GM12874 (cell line): ENCODE measurements around the gene RRP8.

Experiments
- CTCF ChIP-seq: IDR thresholded peaks from 2 replicates; pipeline ENCODE4 v1.5.1; 2011; ENCODE audit warnings: low read depth, mild to moderate bottlenecking, control low read depth, low read length, moderate library complexity; ENCODE audit not compliant: insufficient read depth

The RRP8 gene

GRCh38 chr11:6625832-6626420 is 22.5 kb upstream of the RRP8 start:
- TF ChIP-seq CTCF: no peak

GRCh38 chr11:6625156-6625831 is 21.9 kb upstream of the RRP8 start:
- TF ChIP-seq CTCF: no peak

- no peak for TF ChIP-seq CTCF
These were observed 20.3 kb upstream of the RRP8 start for GRCh38 chr11:6623391-6624363.

- TF ChIP-seq CTCF: no peak
These were observed 19.1 kb upstream of the RRP8 start for GRCh38 chr11:6622261-6623171.

- no peak for TF ChIP-seq CTCF
These were observed 18.3 kb upstream of the RRP8 start for GRCh38 chr11:6621711-6622211.

- no peak for TF ChIP-seq CTCF
These were observed 17.2 kb upstream of the RRP8 start for GRCh38 chr11:6620636-6621035.
